Ishikawa (cell line): ENCODE measurements around the gene EIF4B.

ENCODE experiments used
- CEBPB ChIP-seq: IDR thresholded peaks from 2 replicates; pipeline ENCODE4 v1.6.1; 2012
- CREB1 ChIP-seq: IDR thresholded peaks from 2 replicates; pipeline ENCODE4 v1.6.1; 2012; ENCODE audit warnings: low read depth
- EGR1 ChIP-seq: IDR thresholded peaks from 2 replicates; pipeline ENCODE4 v1.6.1; 2012
- EP300 ChIP-seq: IDR thresholded peaks from 2 replicates; pipeline ENCODE4 v1.6.1; 2012; ENCODE audit warnings: borderline replicate concordance
- FOXM1 ChIP-seq: IDR thresholded peaks from 2 replicates; pipeline ENCODE4 v1.6.1; 2012; ENCODE audit warnings: low read depth, borderline replicate concordance
- NFIC ChIP-seq: IDR thresholded peaks from 2 replicates; pipeline ENCODE4 v1.6.1; 2012
- RAD21 ChIP-seq: IDR thresholded peaks from 2 replicates; pipeline ENCODE4 v1.6.1; 2012; ENCODE audit warnings: low read depth
- TAF1 ChIP-seq: IDR thresholded peaks from 2 replicates; pipeline ENCODE4 v1.6.1; 2012; ENCODE audit warnings: low read depth, mild to moderate bottlenecking
- TCF12 ChIP-seq: IDR thresholded peaks from 2 replicates; pipeline ENCODE4 v1.6.1; 2012; ENCODE audit warnings: low read depth
- TEAD4 ChIP-seq: IDR thresholded peaks from 2 replicates; pipeline ENCODE4 v1.6.1; 2012
- YY1 ChIP-seq: IDR thresholded peaks from 2 replicates; pipeline ENCODE4 v1.6.1; 2012; ENCODE audit warnings: low read depth
- ZBTB7A ChIP-seq: IDR thresholded peaks from 2 replicates; pipeline ENCODE4 v1.6.1; 2012; ENCODE audit warnings: low read depth
- TF ChIP-seq, protein P1 (sequence below): IDR thresholded peaks from 2 replicates; pipeline ENCODE4 v1.6.1; 2012; ENCODE audit warnings: low read depth, mild to moderate bottlenecking
- TF ChIP-seq, protein P2 (sequence below): IDR thresholded peaks from 2 replicates; pipeline ENCODE4 v1.6.1; 2012
- TF ChIP-seq, protein P3 (sequence below): IDR thresholded peaks from 2 replicates; pipeline ENCODE4 v1.6.1; 2012

EIF4B gene

DNA sequence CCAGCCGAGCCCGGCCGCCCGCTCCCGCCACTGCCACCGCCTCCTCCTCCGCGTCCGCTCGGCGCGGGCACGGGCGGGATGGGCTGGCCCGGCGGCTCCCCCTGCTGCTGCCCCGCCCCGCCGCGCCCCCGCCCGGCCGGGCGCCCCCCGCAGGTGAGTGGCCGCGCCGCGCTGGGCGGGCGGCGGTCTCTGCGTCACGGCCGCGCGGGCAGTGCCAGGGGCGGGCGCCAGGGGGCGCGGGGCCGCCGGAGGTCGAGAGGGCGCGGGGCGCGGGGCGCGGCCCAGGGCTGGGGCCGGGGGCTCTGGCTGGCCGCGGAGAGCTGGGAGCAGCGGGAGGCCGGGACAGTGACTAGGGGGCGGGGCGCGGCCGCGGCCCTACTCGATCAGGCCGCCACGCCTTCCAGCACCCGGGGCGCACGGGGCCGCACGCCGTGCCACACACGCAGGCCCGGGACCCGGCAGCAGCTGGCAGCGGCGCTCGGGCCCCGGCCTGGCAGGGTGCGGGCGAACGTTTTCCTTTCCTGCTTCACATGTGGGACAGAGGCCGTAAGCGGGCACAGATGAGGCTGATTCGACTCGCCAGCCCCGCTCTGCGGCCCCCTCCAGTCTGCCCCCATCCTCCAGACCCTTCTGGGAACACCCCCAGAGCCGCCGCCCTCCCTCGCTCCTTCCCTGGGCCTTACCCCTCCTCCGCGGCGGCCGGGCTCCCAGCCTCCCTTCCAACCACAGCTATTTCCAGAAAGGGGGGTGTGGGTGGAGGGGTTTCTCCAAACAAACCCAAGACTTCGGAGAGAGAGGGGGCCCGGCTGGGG is 41.2 kb downstream of the EIF4B start:
- peak; percentile 34 for TF ChIP-seq TCF12
- 0 out of 2 replicates have a peak, but pooled peaks have one; percentile 14 for TF ChIP-seq YY1
- TF ChIP-seq, protein P1, sequence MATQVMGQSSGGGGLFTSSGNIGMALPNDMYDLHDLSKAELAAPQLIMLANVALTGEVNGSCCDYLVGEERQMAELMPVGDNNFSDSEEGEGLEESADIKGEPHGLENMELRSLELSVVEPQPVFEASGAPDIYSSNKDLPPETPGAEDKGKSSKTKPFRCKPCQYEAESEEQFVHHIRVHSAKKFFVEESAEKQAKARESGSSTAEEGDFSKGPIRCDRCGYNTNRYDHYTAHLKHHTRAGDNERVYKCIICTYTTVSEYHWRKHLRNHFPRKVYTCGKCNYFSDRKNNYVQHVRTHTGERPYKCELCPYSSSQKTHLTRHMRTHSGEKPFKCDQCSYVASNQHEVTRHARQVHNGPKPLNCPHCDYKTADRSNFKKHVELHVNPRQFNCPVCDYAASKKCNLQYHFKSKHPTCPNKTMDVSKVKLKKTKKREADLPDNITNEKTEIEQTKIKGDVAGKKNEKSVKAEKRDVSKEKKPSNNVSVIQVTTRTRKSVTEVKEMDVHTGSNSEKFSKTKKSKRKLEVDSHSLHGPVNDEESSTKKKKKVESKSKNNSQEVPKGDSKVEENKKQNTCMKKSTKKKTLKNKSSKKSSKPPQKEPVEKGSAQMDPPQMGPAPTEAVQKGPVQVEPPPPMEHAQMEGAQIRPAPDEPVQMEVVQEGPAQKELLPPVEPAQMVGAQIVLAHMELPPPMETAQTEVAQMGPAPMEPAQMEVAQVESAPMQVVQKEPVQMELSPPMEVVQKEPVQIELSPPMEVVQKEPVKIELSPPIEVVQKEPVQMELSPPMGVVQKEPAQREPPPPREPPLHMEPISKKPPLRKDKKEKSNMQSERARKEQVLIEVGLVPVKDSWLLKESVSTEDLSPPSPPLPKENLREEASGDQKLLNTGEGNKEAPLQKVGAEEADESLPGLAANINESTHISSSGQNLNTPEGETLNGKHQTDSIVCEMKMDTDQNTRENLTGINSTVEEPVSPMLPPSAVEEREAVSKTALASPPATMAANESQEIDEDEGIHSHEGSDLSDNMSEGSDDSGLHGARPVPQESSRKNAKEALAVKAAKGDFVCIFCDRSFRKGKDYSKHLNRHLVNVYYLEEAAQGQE = no peak
- TF ChIP-seq ZBTB7A = no peak; the same call in none of the 2 replicates
- TF ChIP-seq, protein P2, sequence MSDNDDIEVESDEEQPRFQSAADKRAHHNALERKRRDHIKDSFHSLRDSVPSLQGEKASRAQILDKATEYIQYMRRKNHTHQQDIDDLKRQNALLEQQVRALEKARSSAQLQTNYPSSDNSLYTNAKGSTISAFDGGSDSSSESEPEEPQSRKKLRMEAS = peak; percentile 41; the same call in 1 of the 2 replicates
- TF ChIP-seq NFIC = no peak
- no peak for TF ChIP-seq FOXM1
- TF ChIP-seq TEAD4 = 0 out of 2 replicates have a peak, but pooled peaks have one; percentile 16
- TF ChIP-seq TAF1 = no peak; the same call in 1 of the 2 replicates
- TF ChIP-seq, protein P3, sequence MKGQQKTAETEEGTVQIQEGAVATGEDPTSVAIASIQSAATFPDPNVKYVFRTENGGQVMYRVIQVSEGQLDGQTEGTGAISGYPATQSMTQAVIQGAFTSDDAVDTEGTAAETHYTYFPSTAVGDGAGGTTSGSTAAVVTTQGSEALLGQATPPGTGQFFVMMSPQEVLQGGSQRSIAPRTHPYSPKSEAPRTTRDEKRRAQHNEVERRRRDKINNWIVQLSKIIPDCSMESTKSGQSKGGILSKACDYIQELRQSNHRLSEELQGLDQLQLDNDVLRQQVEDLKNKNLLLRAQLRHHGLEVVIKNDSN = no peak
- peak; percentile 7; the same call in 1 of the 2 replicates for TF ChIP-seq RAD21
- TF ChIP-seq EGR1 = peak; percentile 20; the same call in 1 of the 2 replicates
- TF ChIP-seq CREB1 = 0 out of 2 replicates have a peak, but pooled peaks have one; percentile 11
- no peak for TF ChIP-seq EP300
- TF ChIP-seq CEBPB = no peak

DNA sequence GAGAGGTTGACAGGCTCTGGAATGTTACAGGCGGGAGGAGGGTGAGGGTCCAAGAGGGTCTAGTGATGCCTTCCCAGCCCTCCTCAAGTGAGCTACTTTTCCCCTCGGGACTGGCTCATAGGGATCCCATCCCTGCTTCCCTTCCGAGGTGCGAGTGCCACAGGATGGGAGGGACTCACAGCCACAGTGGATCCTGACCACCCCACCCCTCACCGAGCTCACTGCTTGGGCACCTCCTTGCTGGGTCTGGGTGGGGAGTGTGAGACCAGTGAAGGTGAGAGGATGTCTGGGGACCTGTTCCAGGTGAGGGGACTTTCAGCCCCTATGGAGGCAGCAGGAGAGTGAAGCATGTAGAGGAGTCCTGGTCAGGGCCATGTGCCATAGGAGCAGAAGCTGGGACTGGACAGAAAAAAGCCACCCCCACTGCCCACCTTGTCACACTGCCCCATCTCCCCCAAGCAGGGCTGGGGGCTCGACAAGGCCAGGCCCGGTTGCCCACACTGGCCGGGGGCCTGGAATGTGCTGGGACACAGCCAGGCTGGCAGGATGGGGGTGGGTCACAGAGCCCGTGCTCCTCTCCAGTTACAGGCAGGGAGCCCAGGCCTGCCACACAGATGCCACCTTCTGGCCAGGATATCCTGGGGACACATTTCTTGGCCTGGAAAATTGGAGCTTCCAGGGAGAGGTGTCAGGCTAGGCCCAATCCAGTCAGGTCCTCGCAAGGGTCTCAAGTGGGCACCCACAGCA is 42.0 kb downstream of the EIF4B start:
- TF ChIP-seq NFIC (peak; percentile 79), YY1 (0 out of 2 replicates have a peak, but pooled peaks have one; percentile 50), EGR1 (no peak), TEAD4 (peak; percentile 94), CEBPB (no peak), ZBTB7A (peak; percentile 80), RAD21 (peak; percentile 52), EP300 (peak; percentile 59; the same call in 1 of the 2 replicates)
- TF ChIP-seq, protein P2 = peak; percentile 7; the same call in 1 of the 2 replicates
- TF ChIP-seq, protein P3 = no peak
- TF ChIP-seq, protein P1 = no peak

DNA sequence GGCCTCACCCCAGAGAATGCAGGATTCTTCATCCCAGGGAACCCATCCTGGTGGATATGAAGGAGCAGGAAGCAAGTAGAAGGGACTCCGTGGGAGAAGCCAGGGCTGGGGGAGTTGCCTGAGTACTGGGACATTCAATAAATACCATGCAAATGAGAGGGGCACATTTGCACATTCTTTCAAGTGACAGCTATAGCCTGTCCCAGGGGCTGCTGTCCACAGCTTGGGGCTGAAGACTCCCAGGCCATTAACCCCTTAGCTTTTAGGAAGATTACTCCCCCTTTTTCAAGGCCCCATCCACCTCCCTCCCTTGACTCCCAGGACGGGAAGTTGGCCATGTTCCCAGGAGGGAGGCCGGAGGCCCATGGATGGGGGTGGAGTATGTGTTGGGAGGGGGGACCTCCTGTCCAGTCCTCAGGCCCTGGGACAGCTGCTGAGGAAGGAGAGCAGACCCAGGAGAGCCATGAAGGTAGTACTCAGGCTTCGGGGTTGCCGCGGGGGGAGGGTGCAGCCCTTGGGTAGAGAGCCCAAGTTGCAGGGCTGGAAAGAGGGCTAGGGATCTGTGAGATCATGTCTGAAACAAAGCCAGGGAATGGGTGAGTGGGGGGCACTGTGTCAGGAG is 42.6 kb downstream of the EIF4B start:
- TF ChIP-seq YY1 = no peak
- TF ChIP-seq NFIC = peak; percentile 95
- 0 out of 2 replicates have a peak, but pooled peaks have one; percentile 38 for TF ChIP-seq FOXM1
- TF ChIP-seq, protein P2 = no peak; the same call in none of the 2 replicates
- no peak for TF ChIP-seq CEBPB
- TF ChIP-seq TAF1 = no peak
- TF ChIP-seq, protein P3 = peak; percentile 50; the same call in 1 of the 2 replicates
- TF ChIP-seq EGR1 = no peak
- TF ChIP-seq EP300 = no peak; the same call in 1 of the 2 replicates
- TF ChIP-seq TEAD4 = peak; percentile 61
- TF ChIP-seq, protein P1 = peak; percentile 77
- TF ChIP-seq CREB1 = no peak
- TF ChIP-seq ZBTB7A = peak; percentile 76
- TF ChIP-seq RAD21 = no peak; the same call in 1 of the 2 replicates
- no peak; the same call in none of the 2 replicates for TF ChIP-seq TCF12
